H9 (cell line): ENCODE results near the gene DIAPH2. TPM values are rescaled to one million over a fixed set of nuclear protein-coding genes. Genes with fewer than 3 reads are reported as not detected.

Experiments
- DNase-seq: peaks from one replicate; pipeline ENCODE4 v3.0.0-alpha.2; 2017
- H2AFZ ChIP-seq: one replicate; pipeline ENCODE4 v1.6.1; 2013; ENCODE audit warnings: mild to moderate bottlenecking, low read length, control low read depth, moderate library complexity
- H2AK5ac ChIP-seq: 2 replicates; pipeline ENCODE4 v1.6.1; 2013; ENCODE audit warnings: low read length, control low read depth, mixed read lengths; ENCODE audit not compliant: insufficient read length
- H2BK120ac ChIP-seq: one replicate; pipeline ENCODE4 v1.6.1; 2013; ENCODE audit warnings: low read depth, mild to moderate bottlenecking, low read length, control low read depth, inconsistent platforms; ENCODE audit not compliant: poor library complexity, severe bottlenecking
- H2BK12ac ChIP-seq: 2 replicates; pipeline ENCODE4 v1.6.1; 2013; ENCODE audit warnings: low read length, control low read depth, mixed read lengths, low read depth; ENCODE audit not compliant: insufficient read length
- H2BK15ac ChIP-seq: 2 replicates; pipeline ENCODE4 v1.6.1; 2013; ENCODE audit warnings: low read depth, low read length, control low read depth
- H2BK20ac ChIP-seq: one replicate; pipeline ENCODE4 v1.6.1; 2013; ENCODE audit warnings: low read depth, mild to moderate bottlenecking, low read length, control low read depth, inconsistent platforms; ENCODE audit not compliant: poor library complexity, severe bottlenecking
- H2BK5ac ChIP-seq: 2 replicates; pipeline ENCODE4 v1.6.1; 2013; ENCODE audit warnings: low read length, control low read depth, mixed read lengths; ENCODE audit not compliant: insufficient read length
- H3K14ac ChIP-seq: 2 replicates; pipeline ENCODE4 v1.6.1; 2013; ENCODE audit warnings: low read length, control low read depth; ENCODE audit not compliant: insufficient read depth
- H3K18ac ChIP-seq: 2 replicates; pipeline ENCODE4 v1.6.1; 2013; ENCODE audit warnings: low read depth, mild to moderate bottlenecking, mixed read lengths, low read length, control low read depth; ENCODE audit not compliant: insufficient read length
- H3K23ac ChIP-seq: 2 replicates; pipeline ENCODE4 v1.6.1; 2013; ENCODE audit warnings: low read length, control low read depth, mixed read lengths, low read depth; ENCODE audit not compliant: insufficient read length
- H3K23me2 ChIP-seq: 2 replicates; pipeline ENCODE4 v1.6.1; 2013; ENCODE audit warnings: low read depth, mild to moderate bottlenecking, mixed read lengths, low read length, control low read depth; ENCODE audit not compliant: insufficient read length, poor library complexity, severe bottlenecking
- H3K27ac ChIP-seq: 2 replicates; pipeline ENCODE4 v1.5.1; 2013; ENCODE audit warnings: low read length, control low read depth, mixed read lengths, low read depth; ENCODE audit not compliant: insufficient read length
- H3K27me3 ChIP-seq: 2 replicates; pipeline ENCODE4 v1.6.1; 2013; ENCODE audit warnings: low read length, control low read depth, inconsistent platforms; ENCODE audit not compliant: insufficient read depth
- H3K4ac ChIP-seq: 2 replicates; pipeline ENCODE4 v1.6.1; 2013; ENCODE audit warnings: low read depth, mild to moderate bottlenecking, control low read depth, inconsistent platforms, low read length, moderate library complexity
- H3K4me1 ChIP-seq: 2 replicates; pipeline ENCODE4 v1.6.1; 2013; ENCODE audit warnings: low read length, control low read depth, inconsistent platforms; ENCODE audit not compliant: insufficient read depth
- H3K4me2 ChIP-seq: 2 replicates; pipeline ENCODE4 v1.6.1; 2013; ENCODE audit warnings: low read length, control low read depth, mixed read lengths; ENCODE audit not compliant: insufficient read length, insufficient read depth
- H3K56ac ChIP-seq: 2 replicates; pipeline ENCODE4 v1.6.1; 2013; ENCODE audit warnings: low read depth, mild to moderate bottlenecking, mixed read lengths, low read length, control low read depth; ENCODE audit not compliant: insufficient read length
- H3K79me1 ChIP-seq: 2 replicates; pipeline ENCODE4 v1.6.1; 2013; ENCODE audit warnings: low read depth, mild to moderate bottlenecking, moderate library complexity, low read length, control low read depth, inconsistent platforms; ENCODE audit not compliant: insufficient read depth, poor library complexity, severe bottlenecking
- H3K79me2 ChIP-seq: 2 replicates; pipeline ENCODE4 v1.6.1; 2013; ENCODE audit warnings: low read length, control low read depth, inconsistent platforms; ENCODE audit not compliant: insufficient read depth
- H3K9ac ChIP-seq: 2 replicates; pipeline ENCODE4 v1.6.1; 2013; ENCODE audit warnings: low read length, control low read depth, mixed read lengths; ENCODE audit not compliant: insufficient read length; ENCODE audit errors: extremely low read depth
- H3K9me3 ChIP-seq: one replicate; pipeline ENCODE4 v1.6.1; 2013; ENCODE audit warnings: low read depth, low read length, inconsistent platforms; ENCODE audit not compliant: control insufficient read depth
- H3T11ph ChIP-seq: one replicate; pipeline ENCODE4 v1.6.1; 2013; ENCODE audit warnings: mild to moderate bottlenecking, low read length, control low read depth, inconsistent platforms
- H4K20me1 ChIP-seq: one replicate; pipeline ENCODE4 v1.6.1; 2013; ENCODE audit not compliant: control insufficient read depth, insufficient read length, insufficient read depth
- H4K5ac ChIP-seq: 2 replicates; pipeline ENCODE4 v1.6.1; 2013; ENCODE audit warnings: low read depth, mild to moderate bottlenecking, mixed read lengths, low read length, control low read depth; ENCODE audit not compliant: insufficient read length
- H4K8ac ChIP-seq: replicated peaks from 2 replicates; pipeline ENCODE4 v1.6.1; 2013; ENCODE audit warnings: low read length, control low read depth, mixed read lengths, low read depth; ENCODE audit not compliant: insufficient read length
- H4K91ac ChIP-seq: 2 replicates; pipeline ENCODE4 v1.6.1; 2013; ENCODE audit warnings: low read depth, mild to moderate bottlenecking, moderate library complexity, mixed read lengths, low read length, control low read depth; ENCODE audit not compliant: insufficient read length
- H3K27ac Mint-ChIP-seq, 3 experiments: 2 replicates in 2 of 3; 3 replicates in 1 of 3; pipeline ENCODE4 v1.8.0; 2020 to 2021; ENCODE audit warnings: mixed read lengths in 3 of 3, mild to moderate bottlenecking in 1 of 3, moderate library complexity in 1 of 3
- H3K27me3 Mint-ChIP-seq: 2 replicates; pipeline ENCODE4 v1.8.0; 2021; ENCODE audit warnings: low read depth, mild to moderate bottlenecking, moderate library complexity, mixed read lengths
- H3K36me3 Mint-ChIP-seq, 3 experiments: 2 replicates in 2 of 3; 3 replicates in 1 of 3; pipeline ENCODE4 v1.8.0; 2020 to 2021; ENCODE audit warnings: low read depth in 3 of 3, mixed read lengths in 3 of 3; ENCODE audit not compliant: insufficient read depth in 1 of 3
- H3K4me1 Mint-ChIP-seq, 2 experiments: 2 replicates each; pipeline ENCODE4 v1.8.0; 2020; ENCODE audit warnings: mixed read lengths in 2 of 2
- H3K4me3 Mint-ChIP-seq, 2 experiments: 2 replicates in 1 of 2; 3 replicates in 1 of 2; pipeline ENCODE4 v1.8.0; 2020 to 2021; ENCODE audit warnings: mild to moderate bottlenecking in 2 of 2, mixed read lengths in 2 of 2, moderate library complexity in 1 of 2
- H3K9me3 Mint-ChIP-seq, 2 experiments: 2 replicates in 1 of 2; 3 replicates in 1 of 2; pipeline ENCODE4 v1.8.0; 2020; ENCODE audit warnings: mild to moderate bottlenecking in 2 of 2, mixed read lengths in 2 of 2, moderate library complexity in 1 of 2
- WGBS: extraction: QIAGEN DNeasy Blood & Tissue Kit; methylation state at CpG from one replicate; pipeline ENCODE4 v1.1.7; 2013; ENCODE audit warnings: missing lambda C conversion rate, low lambda C conversion rate, mixed read lengths; ENCODE audit not compliant: insufficient read length; ENCODE audit errors: extremely low coverage; 5-methylcytosine and 5-hydroxymethylcytosine counted together
- total RNA-seq: library from RNA; stranded (reverse); gene quantifications from 2 replicates; pipeline ENCODE4 v1.2.1, GENCODE V29; 2021
- TF ChIP-seq, protein P1 (sequence below): fragments of 200-600 bp; sonication (generic); conservative IDR thresholded peaks from 3 replicates; pipeline ENCODE4 v1.8.0; 2021; ENCODE audit warnings: antibody characterized with exemption, mild to moderate bottlenecking

The DIAPH2 gene
- total RNA-seq, 1 experiment from 2014 or later = 45.4 TPM

DNA sequence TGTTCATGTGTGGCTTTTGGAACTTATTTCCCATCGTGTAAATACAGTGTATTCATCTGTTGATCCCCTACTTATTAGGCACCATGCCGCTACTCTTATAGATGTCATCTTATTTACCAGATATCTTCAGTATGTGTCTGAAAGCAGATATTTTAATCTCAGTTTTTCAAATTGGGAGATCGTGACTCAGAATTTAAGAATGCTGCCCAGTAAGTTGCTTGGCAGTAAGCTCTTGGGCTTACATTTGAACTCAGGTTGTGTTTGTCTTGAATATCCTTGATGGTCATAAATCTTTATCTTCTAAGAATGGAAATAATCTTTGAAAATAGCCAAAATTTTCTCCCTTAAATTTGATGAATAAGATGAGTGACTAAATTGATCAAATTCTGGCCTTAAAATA lies 153.2 kb downstream of the DIAPH2 start:
- TF ChIP-seq, protein P1, sequence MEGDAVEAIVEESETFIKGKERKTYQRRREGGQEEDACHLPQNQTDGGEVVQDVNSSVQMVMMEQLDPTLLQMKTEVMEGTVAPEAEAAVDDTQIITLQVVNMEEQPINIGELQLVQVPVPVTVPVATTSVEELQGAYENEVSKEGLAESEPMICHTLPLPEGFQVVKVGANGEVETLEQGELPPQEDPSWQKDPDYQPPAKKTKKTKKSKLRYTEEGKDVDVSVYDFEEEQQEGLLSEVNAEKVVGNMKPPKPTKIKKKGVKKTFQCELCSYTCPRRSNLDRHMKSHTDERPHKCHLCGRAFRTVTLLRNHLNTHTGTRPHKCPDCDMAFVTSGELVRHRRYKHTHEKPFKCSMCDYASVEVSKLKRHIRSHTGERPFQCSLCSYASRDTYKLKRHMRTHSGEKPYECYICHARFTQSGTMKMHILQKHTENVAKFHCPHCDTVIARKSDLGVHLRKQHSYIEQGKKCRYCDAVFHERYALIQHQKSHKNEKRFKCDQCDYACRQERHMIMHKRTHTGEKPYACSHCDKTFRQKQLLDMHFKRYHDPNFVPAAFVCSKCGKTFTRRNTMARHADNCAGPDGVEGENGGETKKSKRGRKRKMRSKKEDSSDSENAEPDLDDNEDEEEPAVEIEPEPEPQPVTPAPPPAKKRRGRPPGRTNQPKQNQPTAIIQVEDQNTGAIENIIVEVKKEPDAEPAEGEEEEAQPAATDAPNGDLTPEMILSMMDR = no peak
- Histone ChIP-seq H3K79me2 (no peaks in the 10 kb centered on the region), H3K79me1 (no peaks in the 10 kb centered on the region), H3K14ac (no peak overlapping the region), H2BK120ac (no peak overlapping the region), H2BK5ac (no peak overlapping the region), H3K4ac (no peak overlapping the region), H3K27me3 (no peaks in the 10 kb centered on the region), H2BK20ac (no peak overlapping the region), H3K9ac (no peak overlapping the region), H2AK5ac (no peak overlapping the region), H3K27ac (no peak overlapping the region), H3K18ac (no peak overlapping the region), H3T11ph (no peak overlapping the region), H2BK12ac (no peak overlapping the region), H3K4me2 (no peak overlapping the region), H4K8ac (no peak overlapping the region), H4K20me1 (no peaks in the 10 kb centered on the region), H3K23me2 (no peaks in the 10 kb centered on the region), H2BK15ac (no peak overlapping the region), H3K4me1 (no peaks in the 10 kb centered on the region; the same call in 1 of the 2 replicates), H3K23ac (no peak overlapping the region), H4K91ac (no peak overlapping the region), H3K9me3 (no peaks in the 10 kb centered on the region), H4K5ac (no peak overlapping the region), H3K56ac (no peak overlapping the region), H2AFZ (no peak overlapping the region)
- H3K27ac Mint-ChIP-seq = no peak overlapping the region
- H3K4me1 Mint-ChIP-seq = peaks cover 36 to 42% of the 10 kb centered on the region in 2 experiments
- H3K27me3 Mint-ChIP-seq = no peaks in the 10 kb centered on the region
- no peaks in the 10 kb centered on the region for H3K9me3 Mint-ChIP-seq
- H3K36me3 Mint-ChIP-seq = no peaks in the 10 kb centered on the region
- no CpG with 5 or more reads among the region's 3 CpGs for WGBS
- H3K4me3 Mint-ChIP-seq = no peak overlapping the region
- DNase-seq = no peak
